Sigmoid colon (tissue), 7 donors: ENCODE data around the gene CYSRT1. TPM values are rescaled to one million over a fixed set of nuclear protein-coding genes. Genes with fewer than 3 reads are reported as not detected.

Source experiments
- DNase-seq: peaks from one replicate; pipeline ENCODE4 v3.0.0-alpha.2; 2019
- H3K27ac ChIP-seq, 4 donors: fragments of 200-600 bp; sonication (generic); one replicate each; pipeline ENCODE4 v1.5.1; 2016 to 2019; ENCODE audit warnings: mild to moderate bottlenecking in 1 of 4
- H3K27me3 ChIP-seq, 3 donors: fragments of 200-600 bp; sonication (generic); one replicate each; pipeline ENCODE4 v1.5.1; 2019; ENCODE audit warnings: mild to moderate bottlenecking in 1 of 3
- H3K36me3 ChIP-seq, 4 donors: fragments of 200-600 bp; sonication (generic); one replicate each; pipeline ENCODE4 v1.5.1; 2016 to 2019
- H3K4me1 ChIP-seq, 4 donors: fragments of 200-600 bp; sonication (generic); one replicate each; pipeline ENCODE4 v1.5.1; 2017 to 2019
- H3K4me3 ChIP-seq, 4 donors: fragments of 200-600 bp; sonication (generic); one replicate each; pipeline ENCODE4 v1.5.1; 2017 to 2019; ENCODE audit warnings: mild to moderate bottlenecking in 2 of 4, moderate library complexity in 1 of 4
- H3K9me3 ChIP-seq, 4 donors: fragments of 200-600 bp in 3 of 4; sonication (generic) in 3 of 4; one replicate each; pipeline versions ENCODE4 v1.5.1 to v1.6.1; 2013 to 2019
- CTCF ChIP-seq, 4 experiments: fragments of 450-650 bp in 3 of 4; fragments of 200-600 bp in 1 of 4; IDR thresholded peaks; one replicate each; pipeline ENCODE4 v1.5.1; 2016 to 2019; ENCODE audit warnings: antibody characterized with exemption in 4 of 4, mild to moderate bottlenecking in 3 of 4, moderate library complexity in 2 of 4
- EP300 ChIP-seq, 4 donors: sonication (generic); formaldehyde crosslinking; IDR thresholded peaks; one replicate each; pipeline ENCODE4 v1.6.1; 2017; ENCODE audit warnings: antibody characterized with exemption in 4 of 4
- POLR2A ChIP-seq, 2 donors: fragments of 450-650 bp; IDR thresholded peaks; one replicate each; pipeline ENCODE4 v1.6.1; 2016; ENCODE audit warnings: antibody characterized with exemption in 2 of 2, mild to moderate bottlenecking in 2 of 2, moderate library complexity in 2 of 2
- POLR2AphosphoS5 ChIP-seq, 4 donors: sonication (generic); formaldehyde crosslinking; IDR thresholded peaks; one replicate each; pipeline ENCODE4 v1.6.1; 2017; ENCODE audit warnings: antibody characterized with exemption in 4 of 4
- WGBS, 2 donors: extraction: QIAGEN DNeasy Blood & Tissue Kit; methylation state at CpG; one replicate each; pipeline ENCODE4 v1.1.7; 2013; 5-methylcytosine and 5-hydroxymethylcytosine counted together
- intact Hi-C: fragments of 100-400 bp; cut with DNase I; formaldehyde crosslinking; loops from one replicate; pipeline ENCODE4 v1.15.1; 2023
- polyA plus RNA-seq, 3 donors: library from polyadenylated mRNA; stranded (reverse); fragments of 200-250 nt; gene quantifications; one replicate each; pipeline ENCODE4 v1.2.3, GENCODE V29; 2013
- total RNA-seq, 4 donors: library from RNA; depleted of rRNA; stranded (reverse); fragments of >200 nt; gene quantifications; one replicate each; pipeline ENCODE4 v1.1.0, GENCODE V29; 2016
- donor health status: healthy with polysubstance abuse.
- donor health status: Bipolar disorder and iron deficiency.
- donor health status: healthy.

CYSRT1 gene
- total and polyA plus RNA-seq, 7 donors: 0.33 to 1.2 (median 0.54) TPM; not detected in 4

- WGBS, 2 donors: 93 to 96% methylated on average over 39 of the region's 39 CpGs
- no peak for DNase-seq
- intact Hi-C loops: no loop called here
- Histone ChIP-seq H3K9me3 (no peaks in the 10 kb centered on the region), H3K27ac (no peak overlapping the region), H3K27me3 (peaks cover 10 to 33% (median 13%) of the 10 kb centered on the region in 3 donors), H3K4me3 (no peak overlapping the region), H3K4me1 (peaks cover 0 to 33% (median 31%) of the 10 kb centered on the region in 4 donors), H3K36me3 (peaks cover 17 to 43% (median 26%) of the 10 kb centered on the region in 4 donors)
- no peak for TF ChIP-seq CTCF (IDR thresholded peaks at IDR 0.05)
- no peak for TF ChIP-seq POLR2A (IDR thresholded peaks at IDR 0.05)
- TF ChIP-seq POLR2AphosphoS5 (IDR thresholded peaks at IDR 0.05): no peak
- TF ChIP-seq EP300 (IDR thresholded peaks at IDR 0.05): no peak
Measured at GRCh38 chr9:137272241-137273094, 47.5 kb downstream of the CYSRT1 start.

- intact Hi-C loops: no loop called here
Measured at GRCh38 chr9:137273095-137273490, 48.1 kb downstream of the CYSRT1 start.

GRCh38 chr9:137273611-137274320 lies 48.8 kb downstream of the CYSRT1 start:
- peaks cover 17 to 36% (median 26%) of the 10 kb centered on the region in 4 donors for H3K36me3 ChIP-seq
- H3K27me3 ChIP-seq: peaks cover 10 to 46% (median 26%) of the 10 kb centered on the region in 3 donors
- no peak for DNase-seq
- no peak for TF ChIP-seq POLR2A (IDR thresholded peaks at IDR 0.05)
- no peak for TF ChIP-seq POLR2AphosphoS5 (IDR thresholded peaks at IDR 0.05)
- TF ChIP-seq EP300 (IDR thresholded peaks at IDR 0.05): no peak
- TF ChIP-seq CTCF (IDR thresholded peaks at IDR 0.05): no peak
- WGBS, 2 donors: 66 to 67% methylated on average over 15 of the region's 15 CpGs
- intact Hi-C loops: no loop called here
- H3K4me1 ChIP-seq: peaks cover 0 to 34% (median 27%) of the 10 kb centered on the region in 4 donors
- no peak overlapping the region for H3K27ac ChIP-seq
- H3K4me3 ChIP-seq: no peak overlapping the region
- H3K9me3 ChIP-seq: no peaks in the 10 kb centered on the region

More at GRCh38 chr9:137273095-137273490, 48.1 kb downstream of the CYSRT1 start:
- no peaks in the 10 kb centered on the region for H3K9me3 ChIP-seq
- no peak for TF ChIP-seq POLR2A (IDR thresholded peaks at IDR 0.05)
- peaks cover 17 to 37% (median 26%) of the 10 kb centered on the region in 4 donors for H3K36me3 ChIP-seq
- 69 to 88% methylated on average over 13 of the region's 13 CpGs for WGBS, 2 donors
- no peak overlapping the region for H3K27ac ChIP-seq
- H3K4me3 ChIP-seq: no peak overlapping the region
- H3K27me3 ChIP-seq: peaks cover 10 to 39% (median 19%) of the 10 kb centered on the region in 3 donors
- H3K4me1 ChIP-seq: peaks cover 0 to 36% (median 34%) of the 10 kb centered on the region in 4 donors
- no peak for DNase-seq

GRCh38 chr9:137275203-137275587 lies 50.2 kb downstream of the CYSRT1 start:
- peaks cover 0 to 23% (median 18%) of the 10 kb centered on the region in 4 donors for H3K4me1 ChIP-seq
- peaks cover 10 to 60% (median 39%) of the 10 kb centered on the region in 3 donors for H3K27me3 ChIP-seq
- 83 to 87% methylated on average over 10 of the region's 10 CpGs for WGBS, 2 donors
- intact Hi-C loops: no loop called here
- H3K36me3 ChIP-seq: peaks cover 17 to 43% (median 26%) of the 10 kb centered on the region in 4 donors
- DNase-seq: no peak
- H3K4me3 ChIP-seq: no peak overlapping the region
- TF ChIP-seq CTCF (IDR thresholded peaks at IDR 0.05) (no peak), POLR2AphosphoS5 (IDR thresholded peaks at IDR 0.05) (no peak), POLR2A (IDR thresholded peaks at IDR 0.05) (no peak), EP300 (IDR thresholded peaks at IDR 0.05) (no peak)
- no peak overlapping the region for H3K27ac ChIP-seq
- H3K9me3 ChIP-seq: no peaks in the 10 kb centered on the region

Other genes starting within 250 kb of the CYSRT1 start
Only the 30 nearest of the 32 such genes appear.
- gene PAXX, start 232.8 kb upstream of the CYSRT1 start, total RNA-seq: 10 to 100 TPM; 28.0 to 38.0 (median 36.2) TPM
- gene PAXX, start 232.8 kb upstream of the CYSRT1 start, polyA plus RNA-seq: 10 to 100 TPM; 28.4 to 80.9 (median 40.8) TPM
- gene CLIC3, start 228.6 kb upstream of the CYSRT1 start, total RNA-seq: 1 to 10 TPM in 1 of 4 donors, not detected in 3; 1.4 TPM
- gene CLIC3, start 228.6 kb upstream of the CYSRT1 start, polyA plus RNA-seq: 1 to 10 TPM in 1 of 3 donors, not detected in 2; 4.7 TPM
- 10 to 100 TPM in 3 of 4 donors, 1 to 10 TPM in 1; 9.2 to 19.7 (median 13.2) TPM for gene ABCA2, start 196.9 kb upstream of the CYSRT1 start, total RNA-seq
- 10 to 100 TPM in 1 of 3 donors, 1 to 10 TPM in 2; 6.0 to 28.6 (median 9.0) TPM for gene ABCA2, start 196.9 kb upstream of the CYSRT1 start, polyA plus RNA-seq
- gene FUT7, start 193.1 kb upstream of the CYSRT1 start, total RNA-seq: 1 to 10 TPM in 1 of 4 donors, under 1 TPM in 2, not detected in 1; 0.36 to 1.3 (median 0.41) TPM
- gene FUT7, start 193.1 kb upstream of the CYSRT1 start, polyA plus RNA-seq: 1 to 10 TPM in 1 of 3 donors, not detected in 2; 1.3 TPM
- gene NPDC1, start 179.0 kb upstream of the CYSRT1 start, total RNA-seq: 100 to 1,000 TPM in 1 of 4 donors, 10 to 100 TPM in 3; 21.4 to 101 (median 42.4) TPM
- gene NPDC1, start 179.0 kb upstream of the CYSRT1 start, polyA plus RNA-seq: 100 to 1,000 TPM in 1 of 3 donors, 10 to 100 TPM in 2; 47.9 to 118 (median 91.9) TPM
- gene ENTPD2, start 171.1 kb upstream of the CYSRT1 start, total RNA-seq: 1 to 10 TPM in 3 of 4 donors, not detected in 1; 1.2 to 2.2 (median 2.1) TPM
- gene ENTPD2, start 171.1 kb upstream of the CYSRT1 start, polyA plus RNA-seq: 1 to 10 TPM in 2 of 3 donors, under 1 TPM in 1; 0.92 to 6.4 (median 3.0) TPM
- gene SAPCD2, start 154.6 kb upstream of the CYSRT1 start, total RNA-seq: under 1 TPM in 1 of 4 donors, not detected in 3; 0.81 TPM
- 10 to 100 TPM in 1 of 3 donors, 1 to 10 TPM in 2; 3.6 to 16.4 (median 3.7) TPM for gene SAPCD2, start 154.6 kb upstream of the CYSRT1 start, polyA plus RNA-seq
- gene UAP1L1, start 147.7 kb upstream of the CYSRT1 start, total RNA-seq: 1 to 10 TPM; 2.9 to 9.1 (median 4.8) TPM
- gene UAP1L1, start 147.7 kb upstream of the CYSRT1 start, polyA plus RNA-seq: 1 to 10 TPM; 4.2 to 9.6 (median 6.0) TPM
- 10 to 100 TPM; 27.8 to 34.9 (median 28.7) TPM for gene MAN1B1, start 138.2 kb upstream of the CYSRT1 start, total RNA-seq
- gene MAN1B1, start 138.2 kb upstream of the CYSRT1 start, polyA plus RNA-seq: 10 to 100 TPM; 12.0 to 52.0 (median 14.1) TPM
- 100 to 1,000 TPM in 2 of 4 donors, 10 to 100 TPM in 2; 88.5 to 140 (median 111) TPM for gene DPP7, start 110.4 kb upstream of the CYSRT1 start, total RNA-seq
- 100 to 1,000 TPM in 1 of 3 donors, 10 to 100 TPM in 2; 26.6 to 158 (median 36.6) TPM for gene DPP7, start 110.4 kb upstream of the CYSRT1 start, polyA plus RNA-seq
- gene GRIN1, start 86.0 kb upstream of the CYSRT1 start, total RNA-seq: 1 to 10 TPM in 1 of 4 donors, under 1 TPM in 3; 0.16 to 1.1 (median 0.38) TPM
- gene GRIN1, start 86.0 kb upstream of the CYSRT1 start, polyA plus RNA-seq: under 1 TPM in 1 of 3 donors, not detected in 2; 0.69 TPM
- gene LRRC26, start 55.1 kb upstream of the CYSRT1 start, total RNA-seq: under 1 TPM in 1 of 4 donors, not detected in 3; 0.68 TPM
- 1 to 10 TPM; 1.2 to 6.3 (median 1.4) TPM for gene LRRC26, start 55.1 kb upstream of the CYSRT1 start, polyA plus RNA-seq
- not detected for gene TMEM210, start 53.1 kb upstream of the CYSRT1 start, total RNA-seq
- gene TMEM210, start 53.1 kb upstream of the CYSRT1 start, polyA plus RNA-seq: under 1 TPM in 1 of 3 donors, not detected in 2; 0.12 TPM
- 10 to 100 TPM; 21.0 to 27.4 (median 24.6) TPM for gene ANAPC2, start 36.6 kb upstream of the CYSRT1 start, total RNA-seq
- 10 to 100 TPM; 12.5 to 49.3 (median 13.2) TPM for gene ANAPC2, start 36.6 kb upstream of the CYSRT1 start, polyA plus RNA-seq
- 100 to 1,000 TPM in 1 of 4 donors, 10 to 100 TPM in 3; 39.6 to 122 (median 76.3) TPM for gene SSNA1, start 36.5 kb upstream of the CYSRT1 start, total RNA-seq
- 100 to 1,000 TPM in 2 of 3 donors, 10 to 100 TPM in 1; 93.2 to 112 (median 105) TPM for gene SSNA1, start 36.5 kb upstream of the CYSRT1 start, polyA plus RNA-seq
- 1 to 10 TPM; 3.0 to 4.6 (median 3.8) TPM for gene TPRN, start 24.4 kb upstream of the CYSRT1 start, total RNA-seq
- gene TPRN, start 24.4 kb upstream of the CYSRT1 start, polyA plus RNA-seq: 10 to 100 TPM; 64.9 to 80.5 (median 78.1) TPM
- gene TMEM203, start 19.5 kb upstream of the CYSRT1 start, total RNA-seq: 10 to 100 TPM; 24.8 to 33.4 (median 29.1) TPM
- gene TMEM203, start 19.5 kb upstream of the CYSRT1 start, polyA plus RNA-seq: 10 to 100 TPM; 27.5 to 42.0 (median 38.4) TPM
- 10 to 100 TPM in 1 of 4 donors, 1 to 10 TPM in 3; 3.8 to 12.7 (median 5.1) TPM for gene NDOR1, start 19.5 kb upstream of the CYSRT1 start, total RNA-seq
- 10 to 100 TPM in 1 of 3 donors, 1 to 10 TPM in 2; 5.4 to 20.2 (median 6.0) TPM for gene NDOR1, start 19.5 kb upstream of the CYSRT1 start, polyA plus RNA-seq
- gene RNF208, start 2.9 kb upstream of the CYSRT1 start, total RNA-seq: 1 to 10 TPM in 2 of 4 donors, under 1 TPM in 1, not detected in 1; 0.54 to 1.9 (median 1.1) TPM
- 1 to 10 TPM; 4.8 to 8.8 (median 5.5) TPM for gene RNF208, start 2.9 kb upstream of the CYSRT1 start, polyA plus RNA-seq
- gene RNF224, start 2.3 kb downstream of the CYSRT1 start, total RNA-seq: not detected
- gene RNF224, start 2.3 kb downstream of the CYSRT1 start, polyA plus RNA-seq: under 1 TPM in 1 of 3 donors, not detected in 2; 0.04 TPM
- not detected for gene SLC34A3, start 5.7 kb downstream of the CYSRT1 start, total RNA-seq
- not detected for gene SLC34A3, start 5.7 kb downstream of the CYSRT1 start, polyA plus RNA-seq
- 100 to 1,000 TPM; 141 to 196 (median 164) TPM for gene TUBB4B, start 16.1 kb downstream of the CYSRT1 start, total RNA-seq
- 100 to 1,000 TPM; 292 to 505 (median 444) TPM for gene TUBB4B, start 16.1 kb downstream of the CYSRT1 start, polyA plus RNA-seq
- not detected for gene STPG3, start 26.1 kb downstream of the CYSRT1 start, total RNA-seq
- not detected for gene STPG3, start 26.1 kb downstream of the CYSRT1 start, polyA plus RNA-seq
- gene NELFB, start 30.2 kb downstream of the CYSRT1 start, total RNA-seq: 10 to 100 TPM; 24.7 to 36.5 (median 33.2) TPM
- gene NELFB, start 30.2 kb downstream of the CYSRT1 start, polyA plus RNA-seq: 10 to 100 TPM; 41.6 to 70.5 (median 45.0) TPM
- 1 to 10 TPM; 3.8 to 4.3 (median 3.9) TPM for gene TOR4A, start 52.6 kb downstream of the CYSRT1 start, total RNA-seq
- gene TOR4A, start 52.6 kb downstream of the CYSRT1 start, polyA plus RNA-seq: 10 to 100 TPM in 1 of 3 donors, 1 to 10 TPM in 2; 5.1 to 33.0 (median 6.6) TPM
- 1 to 10 TPM in 3 of 4 donors, not detected in 1; 1.8 to 2.9 (median 2.8) TPM for gene NRARP, start 77.1 kb downstream of the CYSRT1 start, total RNA-seq
- gene NRARP, start 77.1 kb downstream of the CYSRT1 start, polyA plus RNA-seq: 10 to 100 TPM; 20.4 to 24.7 (median 24.0) TPM
- 10 to 100 TPM in 2 of 4 donors, 1 to 10 TPM in 2; 8.9 to 25.5 (median 11.8) TPM for gene EXD3, start 198.0 kb downstream of the CYSRT1 start, total RNA-seq
- gene EXD3, start 198.0 kb downstream of the CYSRT1 start, polyA plus RNA-seq: 10 to 100 TPM; 18.0 to 29.7 (median 26.6) TPM
- 1 to 10 TPM; 1.4 to 3.3 (median 2.9) TPM for gene NOXA1, start 198.2 kb downstream of the CYSRT1 start, total RNA-seq
- 10 to 100 TPM; 15.0 to 16.4 (median 15.4) TPM for gene NOXA1, start 198.2 kb downstream of the CYSRT1 start, polyA plus RNA-seq
- under 1 TPM in 1 of 4 donors, not detected in 3; 0.71 TPM for gene ENTPD8, start 216.2 kb downstream of the CYSRT1 start, total RNA-seq
- gene ENTPD8, start 216.2 kb downstream of the CYSRT1 start, polyA plus RNA-seq: 10 to 100 TPM; 32.4 to 65.3 (median 44.4) TPM
- gene NSMF, start 234.2 kb downstream of the CYSRT1 start, total RNA-seq: 10 to 100 TPM; 21.8 to 33.8 (median 27.4) TPM
- gene NSMF, start 234.2 kb downstream of the CYSRT1 start, polyA plus RNA-seq: 10 to 100 TPM; 24.0 to 50.4 (median 42.4) TPM